Hepatocyte (in vitro differentiated cells): ENCODE results near the gene PHF19. TPM values are rescaled to one million over a fixed set of nuclear protein-coding genes. Genes with fewer than 3 reads are reported as not detected.

Source experiments
- DNase-seq: peaks from one replicate; pipeline ENCODE4 v3.0.0-alpha.2; 2016; ENCODE audit warnings: low spot score
- H2AFZ ChIP-seq: fragments of 200-600 bp; sonication (generic); 2 replicates; pipeline ENCODE4 v1.6.0; 2016; ENCODE audit warnings: antibody characterized with exemption, mild to moderate bottlenecking
- H3K27ac ChIP-seq: fragments of 200-600 bp; sonication (generic); 2 replicates; pipeline ENCODE4 v1.5.1; 2016; ENCODE audit warnings: mild to moderate bottlenecking
- H3K27me3 ChIP-seq: fragments of 200-600 bp; sonication (generic); 2 replicates; pipeline ENCODE4 v1.6.1; 2016
- H3K36me3 ChIP-seq: fragments of 200-600 bp; sonication (generic); replicated peaks from 2 replicates; pipeline ENCODE4 v1.5.1; 2016; ENCODE audit warnings: low read depth; ENCODE audit not compliant: insufficient read depth
- H3K4me1 ChIP-seq: fragments of 200-600 bp; sonication (generic); 2 replicates; pipeline ENCODE4 v1.5.1; 2016; ENCODE audit warnings: mild to moderate bottlenecking, moderate library complexity; ENCODE audit not compliant: insufficient read depth
- H3K4me2 ChIP-seq: fragments of 200-600 bp; sonication (generic); 2 replicates; pipeline ENCODE4 v1.6.0; 2016
- H3K4me3 ChIP-seq: fragments of 200-600 bp; sonication (generic); 2 replicates; pipeline ENCODE4 v1.5.1; 2016; ENCODE audit warnings: mild to moderate bottlenecking
- H3K79me2 ChIP-seq: fragments of 200-600 bp; sonication (generic); 2 replicates; pipeline ENCODE4 v1.6.0; 2017; ENCODE audit warnings: mild to moderate bottlenecking
- H3K9me2 ChIP-seq: fragments of 200-600 bp; sonication (generic); replicated peaks from 2 replicates; pipeline ENCODE4 v1.6.0; 2017; ENCODE audit warnings: mild to moderate bottlenecking; ENCODE audit not compliant: insufficient read depth
- H3K9me3 ChIP-seq: fragments of 200-600 bp; sonication (generic); 2 replicates; pipeline ENCODE4 v1.5.1; 2016; ENCODE audit warnings: low read depth, mild to moderate bottlenecking
- H4K20me1 ChIP-seq: fragments of 200-600 bp; sonication (generic); 2 replicates; pipeline ENCODE4 v1.6.0; 2016; ENCODE audit warnings: mild to moderate bottlenecking; ENCODE audit not compliant: insufficient read depth, poor library complexity, severe bottlenecking
- CTCF ChIP-seq: fragments of 200-600 bp; sonication (generic); IDR thresholded peaks from 2 replicates; pipeline ENCODE4 v1.5.1; 2016; ENCODE audit warnings: antibody characterized with exemption, mild to moderate bottlenecking; ENCODE audit not compliant: poor library complexity
- EZH2 ChIP-seq: fragments of 200-600 bp; sonication (generic); IDR thresholded peaks from 2 replicates; pipeline ENCODE4 v1.6.1; 2016; ENCODE audit warnings: antibody characterized with exemption, mild to moderate bottlenecking, borderline replicate concordance
- EZH2phosphoT487 ChIP-seq: fragments of 200-600 bp; sonication (generic); IDR thresholded peaks from one replicate; pipeline ENCODE4 v1.6.1; 2018; ENCODE audit warnings: antibody characterized with exemption, mild to moderate bottlenecking, low read depth, moderate library complexity; ENCODE audit not compliant: unreplicated experiment, severe bottlenecking
- WGBS: methylation state at CpG from one replicate; pipeline ENCODE4 v1.1.6; 2016; ENCODE audit warnings: low lambda C conversion rate; ENCODE audit errors: missing lambda C conversion rate; 5-methylcytosine and 5-hydroxymethylcytosine counted together
- polyA plus RNA-seq: library from polyadenylated mRNA; unstranded; fragments of >200 nt; fragmentation: Nextera tagmentation; extraction: Ambion mirVana; gene quantifications from 2 replicates; pipeline ENCODE4 v1.2.1, GENCODE V29; 2016
- total RNA-seq: library from RNA; depleted of rRNA; stranded (reverse); fragments of >200 nt; gene quantifications from 2 replicates; pipeline ENCODE4 v1.2.3, GENCODE V29; 2014

Gene PHF19
- total and polyA plus RNA-seq, 2 experiments from 2014 or later: 30.9 to 34.8 TPM

DNA sequence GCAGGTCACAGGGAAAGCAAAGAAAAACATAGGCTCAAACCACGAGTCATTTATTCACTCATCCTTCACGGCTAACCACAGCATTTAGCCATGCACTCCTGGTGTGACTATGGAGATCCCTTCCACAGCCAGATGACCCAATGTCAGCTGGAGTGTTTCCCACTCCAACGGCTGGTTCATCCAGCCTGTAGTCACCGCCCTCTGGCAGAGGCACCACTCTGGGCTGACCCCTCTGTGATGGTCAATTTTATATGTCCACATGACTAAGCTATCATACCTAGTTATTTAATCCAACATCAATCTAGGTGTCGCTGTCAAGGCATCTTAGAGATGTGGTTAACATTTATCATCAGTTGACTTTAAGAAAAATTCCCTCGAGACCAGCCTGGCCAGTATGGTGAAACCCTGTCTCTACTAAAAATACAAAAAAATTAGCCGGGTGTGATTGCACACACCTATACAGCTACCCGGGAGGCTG lies 9.5 kb upstream of the PHF19 start:
- Histone ChIP-seq H3K27ac (peak overlapping the region; percentile 64), H3K79me2 (no peaks in the 10 kb centered on the region), H2AFZ (no peak overlapping the region), H3K4me1 (peaks cover 27% of the 10 kb centered on the region), H3K9me2 (no peaks in the 10 kb centered on the region), H3K4me3 (no peak overlapping the region), H4K20me1 (no peaks in the 10 kb centered on the region), H3K36me3 (no peaks in the 10 kb centered on the region), H3K9me3 (no peaks in the 10 kb centered on the region), H3K4me2 (no peak overlapping the region), H3K27me3 (no peaks in the 10 kb centered on the region)
- no peak for TF ChIP-seq EZH2phosphoT487
- no peak for TF ChIP-seq EZH2
- no peak for TF ChIP-seq CTCF
- 78% methylated on average over 8 of the region's 8 CpGs for WGBS
- DNase-seq: no peak

- TF ChIP-seq CTCF (no peak), EZH2phosphoT487 (no peak), EZH2 (no peak)
- no peak for DNase-seq
- H3K4me3 ChIP-seq: no peak overlapping the region
- no peak overlapping the region for H3K4me2 ChIP-seq
- no peaks in the 10 kb centered on the region for H4K20me1 ChIP-seq
- peaks cover 22% of the 10 kb centered on the region for H3K4me1 ChIP-seq
- no peaks in the 10 kb centered on the region for H3K36me3 ChIP-seq
- H3K27me3 ChIP-seq: no peaks in the 10 kb centered on the region
- H2AFZ ChIP-seq: peak overlapping the region; percentile 5
- H3K79me2 ChIP-seq: no peaks in the 10 kb centered on the region
- WGBS: 38% methylated on average over 5 of the region's 5 CpGs
- H3K9me2 ChIP-seq: no peaks in the 10 kb centered on the region
- no peaks in the 10 kb centered on the region for H3K9me3 ChIP-seq
- H3K27ac ChIP-seq: peak overlapping the region; percentile 64
Measured at GRCh38 chr9:120885958-120886357, 9.0 kb upstream of the PHF19 start.

- no peaks in the 10 kb centered on the region for H3K79me2 ChIP-seq
- peak overlapping the region; percentile 5 for H2AFZ ChIP-seq
- peak overlapping the region; percentile 64 for H3K27ac ChIP-seq
- TF ChIP-seq CTCF (no peak), EZH2phosphoT487 (no peak), EZH2 (no peak)
- H3K9me2 ChIP-seq: no peaks in the 10 kb centered on the region
- H3K36me3 ChIP-seq: no peaks in the 10 kb centered on the region
- H3K4me3 ChIP-seq: no peak overlapping the region
- H3K4me1 ChIP-seq: peaks cover 17% of the 10 kb centered on the region
- no peaks in the 10 kb centered on the region for H4K20me1 ChIP-seq
- 50% methylated on average over 3 of the region's 3 CpGs for WGBS
- no peaks in the 10 kb centered on the region for H3K27me3 ChIP-seq
- no peak overlapping the region for H3K4me2 ChIP-seq
- no peaks in the 10 kb centered on the region for H3K9me3 ChIP-seq
- no peak for DNase-seq
Measured at GRCh38 chr9:120885457-120885856, 8.5 kb upstream of the PHF19 start.

- TF ChIP-seq EZH2 (no peak), CTCF (no peak), EZH2phosphoT487 (no peak)
- H3K4me3 ChIP-seq: no peak overlapping the region
- no peaks in the 10 kb centered on the region for H3K79me2 ChIP-seq
- H3K9me3 ChIP-seq: no peaks in the 10 kb centered on the region
- H3K9me2 ChIP-seq: no peaks in the 10 kb centered on the region
- no peaks in the 10 kb centered on the region for H4K20me1 ChIP-seq
- H3K27ac ChIP-seq: no peak overlapping the region
- no peaks in the 10 kb centered on the region for H3K36me3 ChIP-seq
- H2AFZ ChIP-seq: no peak overlapping the region
- H3K27me3 ChIP-seq: no peaks in the 10 kb centered on the region
- H3K4me2 ChIP-seq: no peak overlapping the region
- DNase-seq: no peak
- H3K4me1 ChIP-seq: peaks cover 19% of the 10 kb centered on the region
- WGBS: 85% methylated on average over 2 of the region's 3 CpGs
Measured at GRCh38 chr9:120883608-120883996, 6.6 kb upstream of the PHF19 start.
